MCF 10A (cell line): ENCODE measurements around the gene ANXA6. TPM values are rescaled to one million over a fixed set of nuclear protein-coding genes. Genes with fewer than 3 reads are reported as not detected.
A peak's percentile ranks its signal among the peaks of the same experiment; 100 is the strongest.

Experiments used
- BruUV-seq: library from RNA; stranded (reverse); fragments of 400-500 nt; replicated peaks from 2 replicates; lab custom pipeline; 2021; lab: Mats Ljungman, UMichigan
- CTCF ChIA-PET: fragments of 300-600 bp; sonication (Branson Sonifier 250); formaldehyde crosslinking; extraction: SDS; loops from one replicate; lab custom pipeline; 2021; ENCODE audit warnings: antibody characterized with exemption, inconsistent platforms; lab: Yijun Ruan, JAX
- POLR2A ChIA-PET: fragments of 300-600, 350-650 bp; sonication (Branson Sonifier 250); formaldehyde crosslinking; extraction: SDS; loops from one replicate; lab custom pipeline; 2020; ENCODE audit warnings: antibody characterized with exemption, inconsistent platforms; lab: Yijun Ruan, JAX
- DNase-seq: peaks from one replicate; pipeline ENCODE4 v3.0.0-alpha.2; 2018; ENCODE audit not compliant: unreplicated experiment
- H3K27ac Mint-ChIP-seq: one replicate; pipeline ENCODE4 v1.8.0; 2022; ENCODE audit warnings: mild to moderate bottlenecking, low read depth, mixed read lengths; ENCODE audit not compliant: unreplicated experiment
- H3K27me3 Mint-ChIP-seq: one replicate; pipeline ENCODE4 v1.8.0; 2022; ENCODE audit warnings: mixed read lengths; ENCODE audit not compliant: insufficient read depth, unreplicated experiment
- H3K36me3 Mint-ChIP-seq: one replicate; pipeline ENCODE4 v1.8.0; 2022; ENCODE audit warnings: mild to moderate bottlenecking, moderate library complexity, mixed read lengths; ENCODE audit not compliant: insufficient read depth, unreplicated experiment
- H3K4me1 Mint-ChIP-seq: one replicate; pipeline ENCODE4 v1.8.0; 2022; ENCODE audit warnings: mixed read lengths; ENCODE audit not compliant: insufficient read depth, unreplicated experiment
- H3K4me3 Mint-ChIP-seq: one replicate; pipeline ENCODE4 v1.8.0; 2022; ENCODE audit warnings: mild to moderate bottlenecking, moderate library complexity, mixed read lengths; ENCODE audit not compliant: unreplicated experiment
- H3K9me3 Mint-ChIP-seq: one replicate; pipeline ENCODE4 v1.8.0; 2022; ENCODE audit warnings: mixed read lengths; ENCODE audit not compliant: unreplicated experiment
- intact Hi-C: fragments of 100-400 bp; cut with micrococcal nuclease; formaldehyde crosslinking; loops from 2 replicates; pipeline ENCODE4 v1.14.1; 2022
- total RNA-seq: library from RNA; stranded (reverse); gene quantifications from 2 replicates; pipeline ENCODE4 v1.2.3, GENCODE V29; 2022
- TF ChIP-seq, protein P1 (sequence below): fragments of 200-600 bp; IDR thresholded peaks from one replicate; pipeline ENCODE4 v1.8.0; 2022; ENCODE audit warnings: antibody characterized with exemption, mild to moderate bottlenecking; ENCODE audit not compliant: unreplicated experiment

The ANXA6 gene
- total RNA-seq, 1 experiment from 2014 or later, result 2.6 TPM

DNA sequence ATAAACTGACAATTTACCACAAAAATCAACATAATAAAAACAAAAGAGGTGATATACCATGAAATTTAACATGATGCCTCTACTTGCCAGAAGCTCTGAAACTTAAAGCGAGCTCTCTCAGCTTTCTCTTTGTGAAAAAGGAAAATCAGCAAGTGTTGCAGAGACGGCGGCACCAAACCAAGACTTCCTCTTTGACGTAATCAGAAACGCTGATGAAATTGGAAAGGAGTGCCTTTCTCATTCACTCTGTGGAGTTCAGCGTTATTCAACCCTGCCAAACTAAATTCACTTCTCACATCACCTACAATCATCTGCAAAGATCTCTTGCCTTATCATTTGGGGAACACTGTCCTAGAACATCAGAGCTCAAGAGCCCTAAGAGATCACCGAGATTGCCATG is 32.2 kb downstream of the ANXA6 start:
- CTCF ChIA-PET, result interaction anchor here (0.6 to 29.6 kb wide), 79 partner anchors 10 to 1563 kb away, joined by 3 to 1587 read pairs (median 5); partner anchors contain the start of genes ANXA6, CCDC69, GM2A and SLC36A1
- Mint-ChIP-seq H3K36me3 (no peaks in the 10 kb centered on the region), H3K27me3 (peaks cover 21% of the 10 kb centered on the region), H3K9me3 (no peaks in the 10 kb centered on the region), H3K27ac (no peak overlapping the region), H3K4me1 (peaks cover 12% of the 10 kb centered on the region), H3K4me3 (no peak overlapping the region)
- BruUV-seq, result no TSS peak
- TF ChIP-seq, protein P1, sequence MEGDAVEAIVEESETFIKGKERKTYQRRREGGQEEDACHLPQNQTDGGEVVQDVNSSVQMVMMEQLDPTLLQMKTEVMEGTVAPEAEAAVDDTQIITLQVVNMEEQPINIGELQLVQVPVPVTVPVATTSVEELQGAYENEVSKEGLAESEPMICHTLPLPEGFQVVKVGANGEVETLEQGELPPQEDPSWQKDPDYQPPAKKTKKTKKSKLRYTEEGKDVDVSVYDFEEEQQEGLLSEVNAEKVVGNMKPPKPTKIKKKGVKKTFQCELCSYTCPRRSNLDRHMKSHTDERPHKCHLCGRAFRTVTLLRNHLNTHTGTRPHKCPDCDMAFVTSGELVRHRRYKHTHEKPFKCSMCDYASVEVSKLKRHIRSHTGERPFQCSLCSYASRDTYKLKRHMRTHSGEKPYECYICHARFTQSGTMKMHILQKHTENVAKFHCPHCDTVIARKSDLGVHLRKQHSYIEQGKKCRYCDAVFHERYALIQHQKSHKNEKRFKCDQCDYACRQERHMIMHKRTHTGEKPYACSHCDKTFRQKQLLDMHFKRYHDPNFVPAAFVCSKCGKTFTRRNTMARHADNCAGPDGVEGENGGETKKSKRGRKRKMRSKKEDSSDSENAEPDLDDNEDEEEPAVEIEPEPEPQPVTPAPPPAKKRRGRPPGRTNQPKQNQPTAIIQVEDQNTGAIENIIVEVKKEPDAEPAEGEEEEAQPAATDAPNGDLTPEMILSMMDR, result no peak
- intact Hi-C loops, result loop anchor here (10.0 kb wide), 3 partner anchors 399 to 619 kb away; no protein-coding TSS in a partner anchor
- POLR2A ChIA-PET, result interaction anchor here (0.6 to 2.3 kb wide), 10 partner anchors 10 to 139 kb away, joined by 3 to 14 read pairs (median 4); partner anchors contain the start of genes ANXA6, GM2A and TNIP1
- DNase-seq, result no peak

DNA sequence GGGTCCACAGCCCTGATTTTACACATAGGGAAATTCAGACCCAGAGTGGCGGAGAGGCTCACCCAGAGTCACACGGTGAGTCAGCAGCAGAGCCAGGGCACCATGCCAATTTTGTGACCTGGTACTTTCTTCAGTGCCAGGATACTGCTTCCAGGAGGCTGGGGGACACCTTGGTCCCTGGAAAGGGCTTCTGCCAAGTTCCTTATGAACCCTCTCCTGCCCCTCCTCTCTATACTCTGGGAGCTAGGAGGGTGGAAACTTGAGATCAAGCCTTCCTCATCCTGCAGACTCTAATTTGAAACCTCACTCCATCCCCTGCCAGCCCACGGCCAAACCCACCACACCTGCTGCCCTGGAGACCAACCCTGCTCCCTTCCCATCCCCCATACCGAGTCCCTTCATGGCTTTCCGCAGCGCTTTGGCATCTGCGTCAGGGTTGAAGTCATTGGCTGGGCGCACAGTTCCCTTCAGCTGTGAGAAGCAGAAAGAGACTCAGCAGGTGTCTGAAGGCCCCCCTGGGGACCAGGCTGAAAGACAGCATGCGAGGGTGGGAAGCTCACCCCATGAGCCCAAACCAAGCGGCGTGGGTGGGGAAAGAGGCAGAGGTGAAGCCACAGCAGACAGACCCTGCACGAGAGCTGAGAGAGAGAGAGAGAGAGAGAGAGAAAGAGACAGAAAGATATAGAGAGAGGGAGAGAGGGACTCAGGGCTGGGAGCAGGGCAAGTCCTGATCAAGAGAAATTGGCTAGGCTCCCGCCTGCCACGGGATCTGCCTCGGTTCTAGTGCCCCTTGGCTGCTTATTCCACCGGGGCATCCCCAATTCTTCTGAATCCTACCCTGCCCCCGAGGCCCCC is 33.5 kb downstream of the ANXA6 start:
- BruUV-seq, result no TSS peak

DNA sequence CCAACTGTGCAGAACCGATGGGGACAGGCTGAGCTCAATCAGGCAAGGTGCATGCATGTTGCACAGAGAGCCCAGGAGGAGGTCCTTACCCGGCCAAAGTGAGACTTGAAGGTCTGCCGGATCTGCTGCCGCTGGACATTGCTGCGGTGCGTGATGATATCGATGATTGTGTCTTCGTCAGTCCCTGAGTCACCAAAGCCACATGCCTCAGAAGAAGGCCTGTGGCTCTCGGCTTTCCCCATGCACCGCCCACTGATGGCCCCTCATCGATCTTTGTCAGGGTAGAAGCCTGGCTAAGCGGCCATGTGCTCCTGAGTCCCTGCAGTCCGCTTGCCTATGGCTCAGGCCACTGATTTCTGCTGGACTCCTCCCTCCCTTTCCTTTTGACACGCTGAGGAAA is 34.8 kb downstream of the ANXA6 start:
- H3K4me1 Mint-ChIP-seq, result peaks cover 12% of the 10 kb centered on the region
- H3K36me3 Mint-ChIP-seq, result no peaks in the 10 kb centered on the region
- peaks cover 20% of the 10 kb centered on the region for H3K27me3 Mint-ChIP-seq
- H3K9me3 Mint-ChIP-seq, result no peaks in the 10 kb centered on the region
- BruUV-seq, result no TSS peak
- TF ChIP-seq, protein P1, result no peak
- ChIA-PET CTCF (interaction anchor here (1.5 to 29.6 kb wide), 7 partner anchors 17 to 121 kb away, joined by 5 to 1587 read pairs (median 206); partner anchors contain the start of genes ANXA6 and TNIP1), POLR2A (no interaction called here)
- no peak overlapping the region for H3K4me3 Mint-ChIP-seq
- no peak overlapping the region for H3K27ac Mint-ChIP-seq
- intact Hi-C loops, result loop anchor here (10.0 kb wide), 3 partner anchors 402 to 622 kb away; no protein-coding TSS in a partner anchor
- no peak for DNase-seq

More for the DNA sequence above, 33.5 kb downstream of the ANXA6 start:
- Mint-ChIP-seq H3K27ac (no peak overlapping the region), H3K27me3 (peaks cover 21% of the 10 kb centered on the region), H3K36me3 (no peaks in the 10 kb centered on the region), H3K9me3 (no peaks in the 10 kb centered on the region), H3K4me3 (no peak overlapping the region), H3K4me1 (peaks cover 12% of the 10 kb centered on the region)
- DNase-seq, result peak; percentile 55
- TF ChIP-seq, protein P1, result no peak
- intact Hi-C loops, result loop anchor here (10.0 kb wide), 3 partner anchors 401 to 621 kb away; no protein-coding TSS in a partner anchor
- ChIA-PET POLR2A (no interaction called here), CTCF (interaction anchor here (0.5 to 29.6 kb wide), 20 partner anchors 8 to 1391 kb away, joined by 3 to 1587 read pairs (median 22); partner anchors contain the start of gene TNIP1)

DNA sequence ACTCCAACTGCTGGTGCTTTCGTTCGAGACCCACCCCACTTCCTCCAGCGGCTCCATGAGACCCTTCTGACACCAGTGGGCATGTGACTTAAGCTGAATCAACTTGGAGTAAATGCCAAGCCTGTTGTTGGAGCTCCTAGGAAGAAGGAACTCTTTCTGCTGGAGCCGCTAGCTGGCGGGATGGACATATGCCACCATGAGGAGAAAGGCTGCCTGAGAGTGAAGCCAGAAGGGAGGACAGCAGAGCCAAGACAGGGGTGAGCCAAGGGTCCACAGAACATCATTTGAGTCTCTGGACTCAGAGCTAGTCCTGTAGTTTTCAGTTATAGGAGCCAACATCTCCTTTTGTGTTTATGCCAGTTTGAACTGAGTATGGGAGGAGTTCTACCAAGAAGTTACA is 35.9 kb downstream of the ANXA6 start:
- no peaks in the 10 kb centered on the region for H3K9me3 Mint-ChIP-seq
- no peak overlapping the region for H3K4me3 Mint-ChIP-seq
- no peak overlapping the region for H3K27ac Mint-ChIP-seq
- POLR2A ChIA-PET, result interaction anchor here (0.6 kb wide), 1 partner anchor 97 kb away, joined by 3 read pairs; no protein-coding TSS in a partner anchor
- no TSS peak for BruUV-seq
- peaks cover 10% of the 10 kb centered on the region for H3K27me3 Mint-ChIP-seq
- TF ChIP-seq, protein P1, result no peak
- H3K36me3 Mint-ChIP-seq, result no peaks in the 10 kb centered on the region
- peaks cover 12% of the 10 kb centered on the region for H3K4me1 Mint-ChIP-seq
- intact Hi-C loops, result loop anchor here (10.0 kb wide), 3 partner anchors 403 to 623 kb away; no protein-coding TSS in a partner anchor
- no peak for DNase-seq
- CTCF ChIA-PET, result interaction anchor here (0.6 to 29.6 kb wide), 9 partner anchors 18 to 218 kb away, joined by 3 to 1587 read pairs (median 15); partner anchors contain the start of genes ANXA6 and TNIP1
